ENCODE results near the gene GASK1A.

DNA sequence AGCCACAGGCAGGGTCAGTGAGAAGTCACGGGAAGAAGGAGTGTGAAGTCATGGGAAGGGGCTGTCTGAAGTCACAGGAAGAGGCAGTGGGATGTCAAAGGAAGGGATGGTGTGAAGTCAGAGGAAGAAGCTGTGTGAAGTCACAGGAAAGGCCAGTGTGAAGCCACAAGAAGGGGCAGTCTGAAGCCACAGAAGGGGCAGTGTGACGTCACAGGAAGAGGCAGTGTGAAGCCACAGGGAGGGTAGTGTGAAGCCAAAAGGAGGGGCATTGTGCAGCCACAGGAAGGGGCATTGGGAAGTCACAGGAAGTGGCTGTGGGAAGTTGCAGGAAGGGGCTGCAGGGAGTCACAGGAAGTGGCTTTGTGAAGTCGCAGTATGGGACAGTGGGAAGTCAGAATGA is 35.1 kb downstream of the GASK1A start:
- no peak for TF ChIP-seq POLR2A (IDR thresholded peaks at IDR 0.05; ENCODE audit: low read length)
- no peak for TF ChIP-seq GATA1 (IDR thresholded peaks at IDR 0.05; ENCODE audit: low read depth, low read length)
